Fibroblast of pulmonary artery (primary cell): ENCODE measurements around the gene ROBO3.

Experiments used
- DNase-seq: peaks from one replicate; pipeline ENCODE4 v3.0.0-alpha.2; 2010; ENCODE audit warnings: low read depth
- H3K4me3 ChIP-seq: replicated peaks from 2 replicates; pipeline ENCODE4 v1.5.1; 2011; ENCODE audit warnings: low read depth, mild to moderate bottlenecking, control low read depth, low read length, moderate library complexity
- CTCF ChIP-seq: IDR thresholded peaks from 2 replicates; pipeline ENCODE4 v1.5.1; 2011; ENCODE audit warnings: mild to moderate bottlenecking, control low read depth, low read length, inconsistent platforms; ENCODE audit errors: missing control alignments

ROBO3 gene

GRCh38 chr11:124839128-124839971 is 25.9 kb upstream of the ROBO3 start:
- DNase-seq = peak; percentile 8
- no peak for TF ChIP-seq CTCF
- H3K4me3 ChIP-seq = peak overlapping the region; percentile 39

GRCh38 chr11:124839972-124840621 is 25.1 kb upstream of the ROBO3 start:
- peak overlapping the region; percentile 39 for H3K4me3 ChIP-seq
- DNase-seq = no peak
- no peak for TF ChIP-seq CTCF

- no peak for TF ChIP-seq CTCF
- H3K4me3 ChIP-seq = no peak overlapping the region
- no peak for DNase-seq
These were observed 24.6 kb upstream of the ROBO3 start for GRCh38 chr11:124840666-124841065.

- DNase-seq = no peak
- H3K4me3 ChIP-seq = no peak overlapping the region
- TF ChIP-seq CTCF = no peak
These were observed 24.0 kb upstream of the ROBO3 start for GRCh38 chr11:124841201-124841600.

- no peak for TF ChIP-seq CTCF
- no peak for DNase-seq
- no peak overlapping the region for H3K4me3 ChIP-seq
These were observed 23.4 kb upstream of the ROBO3 start for GRCh38 chr11:124841840-124842239.

GRCh38 chr11:124842305-124842704 is 22.9 kb upstream of the ROBO3 start:
- H3K4me3 ChIP-seq = no peak overlapping the region
- no peak for TF ChIP-seq CTCF
- DNase-seq = no peak
